Measurements from ENCODE around the gene MSX2. TPM values are rescaled to one million over a fixed set of nuclear protein-coding genes. Genes with fewer than 3 reads are reported as not detected.
"Not testable (repeated sequence)": the region's sequence is repeated elsewhere in the genome, so short reads cannot be mapped to it uniquely, and the experiment has no call there.

The MSX2 gene
- total RNA-seq, 1 donor from 2014 or later, result 10.9 TPM

GRCh38 chr5:174733091-174733690, 8.8 kb downstream of the MSX2 start:
- no peak for DNase-seq

- DNase-seq, result no peak
These were observed 9.5 kb downstream of the MSX2 start for GRCh38 chr5:174733836-174734235.

GRCh38 chr5:174734571-174735497, 10.5 kb downstream of the MSX2 start:
- no peak for DNase-seq

GRCh38 chr5:174735498-174736330, 11.3 kb downstream of the MSX2 start:
- DNase-seq, result no peak

GRCh38 chr5:174736331-174736721, 11.9 kb downstream of the MSX2 start:
- no peak for DNase-seq

GRCh38 chr5:174736777-174737176, 12.4 kb downstream of the MSX2 start:
- DNase-seq, result no peak

GRCh38 chr5:174737330-174737729, 12.9 kb downstream of the MSX2 start:
- DNase-seq, result no peak

GRCh38 chr5:174741352-174741751, 17.0 kb downstream of the MSX2 start:
- DNase-seq, result no peak

GRCh38 chr5:174744896-174745295, 20.5 kb downstream of the MSX2 start:
- DNase-seq, result no peak

GRCh38 chr5:174745590-174746103, 21.3 kb downstream of the MSX2 start:
- DNase-seq, result no peak

GRCh38 chr5:174750711-174751110, 26.3 kb downstream of the MSX2 start:
- no peak for DNase-seq

- no peak for DNase-seq
These were observed 27.0 kb downstream of the MSX2 start for GRCh38 chr5:174751154-174752000.

- no peak for DNase-seq
These were observed 27.7 kb downstream of the MSX2 start for GRCh38 chr5:174752121-174752520.

- DNase-seq, result no peak
These were observed 30.7 kb downstream of the MSX2 start for GRCh38 chr5:174755106-174755505.

- no peak for DNase-seq
These were observed 34.7 kb downstream of the MSX2 start for GRCh38 chr5:174759091-174759490.

GRCh38 chr5:174760721-174761120, 36.3 kb downstream of the MSX2 start:
- no peak for DNase-seq

GRCh38 chr5:174761341-174761740, 37.0 kb downstream of the MSX2 start:
- DNase-seq, result not testable (repeated sequence)

- no peak for DNase-seq
These were observed 39.9 kb downstream of the MSX2 start for GRCh38 chr5:174764309-174764708.

- DNase-seq, result no peak
These were observed 41.2 kb downstream of the MSX2 start for GRCh38 chr5:174765540-174765939.

- no peak for DNase-seq
These were observed 43.3 kb downstream of the MSX2 start for GRCh38 chr5:174767670-174768069.

- DNase-seq, result no peak
These were observed 44.6 kb downstream of the MSX2 start for GRCh38 chr5:174769005-174769404.

GRCh38 chr5:174773371-174773770, 49.0 kb downstream of the MSX2 start:
- no peak for DNase-seq

Data from skin of body (tissue), 2 donors.